Natural killer cell (primary cell): Measurements from ENCODE around the gene N4BP2L2. TPM values are rescaled to one million over a fixed set of nuclear protein-coding genes. Genes with fewer than 3 reads are reported as not detected.

Source experiments
- ATAC-seq, 3 donors: fragments of 150-1000 bp in 2 of 3; fragments of 200-7000 bp in 1 of 3; cut with Tn5 transposase; 1 replicate in 1 of 3; 2 replicates in 2 of 3; pipeline ENCODE4 v1.10.0; 2021; ENCODE audit warnings: mild to moderate bottlenecking in 2 of 3, moderate library complexity in 2 of 3
- DNase-seq, 2 donors: peaks; one replicate each; pipeline versions ENCODE4 v3.0.0 to v3.0.0-alpha.2; 2013 to 2021; ENCODE audit warnings: mixed read lengths in 1 of 2
- H3K27ac ChIP-seq: one replicate; pipeline ENCODE4 v1.5.1; 2013; ENCODE audit warnings: mild to moderate bottlenecking, low read length
- H3K27me3 ChIP-seq: one replicate; pipeline ENCODE4 v1.6.1; 2013; ENCODE audit warnings: low read length; ENCODE audit not compliant: control insufficient read depth, insufficient read depth
- H3K36me3 ChIP-seq: one replicate; pipeline ENCODE4 v1.6.1; 2013; ENCODE audit warnings: low read length; ENCODE audit not compliant: control insufficient read depth, insufficient read depth
- H3K4me1 ChIP-seq: one replicate; pipeline ENCODE4 v1.6.1; 2013; ENCODE audit warnings: low read length; ENCODE audit not compliant: control insufficient read depth, insufficient read depth
- H3K4me3 ChIP-seq: one replicate; pipeline ENCODE4 v1.5.1; 2013; ENCODE audit warnings: low read length
- H3K9me3 ChIP-seq: one replicate; pipeline ENCODE4 v1.6.1; 2013; ENCODE audit warnings: low read length; ENCODE audit not compliant: control insufficient read depth, insufficient read depth
- H3K27ac Mint-ChIP-seq, 2 donors: one replicate each; pipeline ENCODE4 v1.8.0; 2022; ENCODE audit warnings: mild to moderate bottlenecking in 2 of 2, mixed read lengths in 2 of 2, moderate library complexity in 1 of 2
- H3K27me3 Mint-ChIP-seq, 2 donors: one replicate each; pipeline ENCODE4 v1.8.0; 2022; ENCODE audit warnings: low read depth in 2 of 2, mixed read lengths in 2 of 2
- H3K36me3 Mint-ChIP-seq: one replicate; pipeline ENCODE4 v1.8.0; 2022; ENCODE audit warnings: mixed read lengths
- H3K4me1 Mint-ChIP-seq, 2 donors: one replicate each; pipeline ENCODE4 v1.8.0; 2022; ENCODE audit warnings: mixed read lengths in 2 of 2
- H3K4me3 Mint-ChIP-seq: one replicate; pipeline ENCODE4 v1.8.0; 2022; ENCODE audit warnings: mild to moderate bottlenecking, moderate library complexity, mixed read lengths
- H3K9me3 Mint-ChIP-seq, 2 donors: one replicate each; pipeline ENCODE4 v1.8.0; 2022; ENCODE audit warnings: mixed read lengths in 2 of 2
- CTCF ChIP-seq: fragments of 200-600 bp; IDR thresholded peaks from one replicate; pipeline ENCODE4 v1.8.0; 2022; ENCODE audit warnings: antibody characterized with exemption
- WGBS: methylation state at CpG from one replicate; pipeline ENCODE4 v1.1.7; 2013; ENCODE audit warnings: missing lambda C conversion rate; ENCODE audit not compliant: insufficient coverage; 5-methylcytosine and 5-hydroxymethylcytosine counted together
- intact Hi-C: fragments of 100-400 bp; cut with micrococcal nuclease; formaldehyde crosslinking; loops from one replicate; pipeline ENCODE4 v1.14.2; 2022
- total RNA-seq, 4 donors: library from RNA; stranded (reverse); fragments of 120-200 nt in 1 of 4; gene quantifications; one replicate each; pipeline versions ENCODE4 v1.2.3 to v1.2.4, GENCODE V29; 2013 to 2022

The N4BP2L2 gene
- total RNA-seq, 3 donors from 2014 or later (not counting 1 experiment from before 2014, with no cell fraction given): 195 to 247 (median 221) TPM

GRCh38 chr13:32503727-32504126, 34.9 kb downstream of the N4BP2L2 start:
- H3K9me3 ChIP-seq: no peaks in the 10 kb centered on the region
- Mint-ChIP-seq H3K9me3 (no peaks in the 10 kb centered on the region), H3K4me3 (no peak overlapping the region), H3K27me3 (no peaks in the 10 kb centered on the region), H3K36me3 (no peaks in the 10 kb centered on the region), H3K27ac (no peak overlapping the region), H3K4me1 (peaks cover 12 to 30% of the 10 kb centered on the region in 2 donors)
- H3K27ac ChIP-seq: no peak overlapping the region
- H3K27me3 ChIP-seq: no peaks in the 10 kb centered on the region
- ATAC-seq (no peak), DNase-seq (no peak)
- no peaks in the 10 kb centered on the region for H3K4me1 ChIP-seq
- no peak overlapping the region for H3K4me3 ChIP-seq
- no peak for TF ChIP-seq CTCF
- intact Hi-C loops: no loop called here
- peaks cover 13% of the 10 kb centered on the region for H3K36me3 ChIP-seq
- WGBS: 100% methylated on average over 4 of the region's 5 CpGs

- DNase-seq (no peak), ATAC-seq (no peak)
- over 99% methylated on average over 5 of the region's 6 CpGs for WGBS
- Mint-ChIP-seq H3K9me3 (no peaks in the 10 kb centered on the region), H3K36me3 (no peaks in the 10 kb centered on the region), H3K27ac (no peak overlapping the region), H3K4me3 (no peak overlapping the region), H3K4me1 (peaks cover 26 to 45% of the 10 kb centered on the region in 2 donors), H3K27me3 (no peaks in the 10 kb centered on the region)
- Histone ChIP-seq H3K9me3 (no peaks in the 10 kb centered on the region), H3K36me3 (peaks cover under 1% of the 10 kb centered on the region), H3K27me3 (no peaks in the 10 kb centered on the region), H3K4me1 (no peaks in the 10 kb centered on the region), H3K4me3 (no peak overlapping the region), H3K27ac (no peak overlapping the region)
- no peak for TF ChIP-seq CTCF
- intact Hi-C loops: no loop called here
Measured at GRCh38 chr13:32501064-32501463, 37.5 kb downstream of the N4BP2L2 start.

- no peaks in the 10 kb centered on the region for H3K4me1 ChIP-seq
- no peak for DNase-seq
- 100% methylated on average over 2 of the region's 2 CpGs for WGBS
- Mint-ChIP-seq H3K9me3 (no peaks in the 10 kb centered on the region), H3K36me3 (no peaks in the 10 kb centered on the region), H3K4me3 (no peak overlapping the region), H3K27me3 (no peaks in the 10 kb centered on the region), H3K4me1 (peaks cover 27 to 34% of the 10 kb centered on the region in 2 donors), H3K27ac (peak overlapping the region in 1 of 2 donors; percentile 27)
- H3K9me3 ChIP-seq: no peaks in the 10 kb centered on the region
- no peak overlapping the region for H3K4me3 ChIP-seq
- no peak for TF ChIP-seq CTCF
- H3K27me3 ChIP-seq: no peaks in the 10 kb centered on the region
- no peak for ATAC-seq
- no peak overlapping the region for H3K27ac ChIP-seq
- intact Hi-C loops: no loop called here
- H3K36me3 ChIP-seq: no peaks in the 10 kb centered on the region
Measured at GRCh38 chr13:32499538-32500210, 38.9 kb downstream of the N4BP2L2 start.

- H3K27ac Mint-ChIP-seq: peak overlapping the region in 1 of 2 donors; percentile 43
- no peak overlapping the region for H3K4me3 Mint-ChIP-seq
- Histone ChIP-seq H3K27me3 (no peaks in the 10 kb centered on the region), H3K4me1 (no peaks in the 10 kb centered on the region), H3K9me3 (no peaks in the 10 kb centered on the region), H3K4me3 (no peak overlapping the region), H3K27ac (no peak overlapping the region), H3K36me3 (no peaks in the 10 kb centered on the region)
- TF ChIP-seq CTCF: no peak
- intact Hi-C loops: no loop called here
- H3K9me3 Mint-ChIP-seq: no peaks in the 10 kb centered on the region
- peaks cover 27 to 29% of the 10 kb centered on the region in 2 donors for H3K4me1 Mint-ChIP-seq
- no peaks in the 10 kb centered on the region for H3K36me3 Mint-ChIP-seq
- DNase-seq (no peak), ATAC-seq (no peak)
- H3K27me3 Mint-ChIP-seq: no peaks in the 10 kb centered on the region
- WGBS: 26% methylated on average over 1 of the region's 1 CpG
Measured at GRCh38 chr13:32497589-32497988, 41.0 kb downstream of the N4BP2L2 start.
